Gastrocnemius medialis (tissue), 4 donors: Measurements from ENCODE around the gene SNX11. TPM values are rescaled to one million over a fixed set of nuclear protein-coding genes. Genes with fewer than 3 reads are reported as not detected.

ENCODE experiments used
- ATAC-seq, 2 donors: fragments of 150-250 bp; one replicate each; pipeline ENCODE4 v1.9.1; 2016
- DNase-seq, 2 donors: peaks; one replicate each; pipeline ENCODE4 v3.0.0-alpha.2; 2019
- H3K27ac ChIP-seq, 4 donors: fragments of 200-600 bp; sonication (generic); 1 replicate in 1 of 4; 2 replicates in 3 of 4; pipeline ENCODE4 v1.5.1; 2016 to 2018; ENCODE audit warnings: mild to moderate bottlenecking in 2 of 4, moderate library complexity in 1 of 4
- H3K27me3 ChIP-seq, 3 donors: fragments of 200-600 bp; sonication (generic) in 2 of 3; 1 replicate in 1 of 3; 2 replicates in 2 of 3; pipeline versions ENCODE4 v1.5.1 to v1.6.0; 2016 to 2019; ENCODE audit warnings: mild to moderate bottlenecking in 1 of 3, moderate library complexity in 1 of 3
- H3K36me3 ChIP-seq, 2 donors: fragments of 200-600 bp; sonication (generic) in 1 of 2; one replicate each; pipeline ENCODE4 v1.5.1; 2017 to 2018
- H3K4me1 ChIP-seq, 2 donors: fragments of 200-600 bp; sonication (generic) in 1 of 2; one replicate each; pipeline ENCODE4 v1.5.1; 2016 to 2017; ENCODE audit warnings: mild to moderate bottlenecking in 2 of 2
- H3K4me3 ChIP-seq, 4 donors: fragments of 200-600 bp; sonication (generic) in 3 of 4; 1 replicate in 1 of 4; 2 replicates in 3 of 4; pipeline ENCODE4 v1.5.1; 2016 to 2019; ENCODE audit warnings: mild to moderate bottlenecking in 2 of 4
- H3K9me3 ChIP-seq, 3 donors: fragments of 200-600 bp; sonication (generic) in 2 of 3; 1 replicate in 1 of 3; 2 replicates in 2 of 3; pipeline ENCODE4 v1.5.1; 2016 to 2019
- CTCF ChIP-seq, 5 experiments: fragments of 450-650 bp in 3 of 5; fragments of 200-600 bp in 2 of 5; sonication (generic) in 2 of 5; IDR thresholded peaks in 4 of 5; conservative IDR thresholded peaks in 1 of 5; 1 replicate in 4 of 5; 2 replicates in 1 of 5; pipeline ENCODE4 v1.5.1; 2016 to 2019; ENCODE audit warnings: antibody characterized with exemption in 5 of 5, mild to moderate bottlenecking in 3 of 5, moderate library complexity in 3 of 5
- POLR2A ChIP-seq, 2 donors: fragments of 450-650 bp; IDR thresholded peaks; one replicate each; pipeline ENCODE4 v1.6.1; 2017; ENCODE audit warnings: antibody characterized with exemption in 2 of 2, mild to moderate bottlenecking in 2 of 2, moderate library complexity in 2 of 2
- in situ Hi-C, 4 donors: fragments of 200-750 bp; cut with MboI; loops; one replicate each; pipeline versions ENCODE4 v1.15.0 to v1.8.0; 2017; ENCODE audit warnings: low sequenced_read_pairs in 4 of 4
- intact Hi-C: fragments of 100-400 bp; cut with DNase I; formaldehyde crosslinking; loops from one replicate; pipeline ENCODE4 v1.15.1; 2023; ENCODE audit warnings: low total_unique reads
- total RNA-seq, 4 donors: library from RNA; depleted of rRNA; stranded (reverse); fragments of >200 nt; gene quantifications; one replicate each; pipeline versions ENCODE4 v1.1.0 to v1.2.3, GENCODE V29; 2016

SNX11 gene
- total RNA-seq, 4 donors from 2014 or later = 7.3 to 16.3 (median 9.6) TPM

GRCh38 chr17:48062273-48062672 lies 45.3 kb upstream of the SNX11 start:
- no peaks in the 10 kb centered on the region for H3K9me3 ChIP-seq
- H3K27ac ChIP-seq = peak overlapping the region; percentile 96 to 99 (median 97)
- DNase-seq = no peak
- H3K4me1 ChIP-seq = peaks cover 74 to 80% of the 10 kb centered on the region in 2 donors
- in situ Hi-C loops = no loop called here
- intact Hi-C loops = no loop called here
- H3K36me3 ChIP-seq = peaks cover 0 to 63% of the 10 kb centered on the region in 2 donors
- no peak for ATAC-seq
- H3K4me3 ChIP-seq = no peak overlapping the region
- H3K27me3 ChIP-seq = no peaks in the 10 kb centered on the region
- TF ChIP-seq POLR2A (IDR thresholded peaks at IDR 0.05) = no peak
- no peak for TF ChIP-seq CTCF (IDR thresholded peaks at IDR 0.05 in 4 of 5, conservative IDR thresholded peaks at IDR 0.05 in 1 of 5)

GRCh38 chr17:48064638-48065037 lies 42.9 kb upstream of the SNX11 start:
- in situ Hi-C loops = no loop called here

GRCh38 chr17:48066192-48066591 lies 41.4 kb upstream of the SNX11 start:
- TF ChIP-seq CTCF (IDR thresholded peaks at IDR 0.05 in 4 of 5, conservative IDR thresholded peaks at IDR 0.05 in 1 of 5) (no peak), POLR2A (IDR thresholded peaks at IDR 0.05) (no peak)
- ATAC-seq (no peak), DNase-seq (no peak)
- Histone ChIP-seq H3K4me3 (no peak overlapping the region), H3K4me1 (peaks cover 51 to 59% of the 10 kb centered on the region in 2 donors), H3K27me3 (no peaks in the 10 kb centered on the region), H3K27ac (peak overlapping the region; percentile 96 to 99 (median 97)), H3K9me3 (no peaks in the 10 kb centered on the region), H3K36me3 (peaks cover 0 to 43% of the 10 kb centered on the region in 2 donors)
- intact Hi-C loops (no loop called here), in situ Hi-C loops (no loop called here)

More at GRCh38 chr17:48064638-48065037, 42.9 kb upstream of the SNX11 start:
- peak; percentile 70 to 77 for DNase-seq
- Histone ChIP-seq H3K27ac (peak overlapping the region; percentile 96 to 99 (median 97)), H3K27me3 (no peaks in the 10 kb centered on the region), H3K36me3 (peaks cover 0 to 56% of the 10 kb centered on the region in 2 donors), H3K9me3 (no peaks in the 10 kb centered on the region), H3K4me1 (peaks cover 65 to 73% of the 10 kb centered on the region in 2 donors), H3K4me3 (peak overlapping the region in 1 of 4 donors; percentile 19)
- peak; percentile 84 to 88 for ATAC-seq
- TF ChIP-seq CTCF (IDR thresholded peaks at IDR 0.05 in 4 of 5, conservative IDR thresholded peaks at IDR 0.05 in 1 of 5) (peak; percentile 39 to 53 (median 40)), POLR2A (IDR thresholded peaks at IDR 0.05) (peak in 1 of 2 donors; percentile 57)
- intact Hi-C loops = loop anchor here (1.0 kb wide), 1 partner anchor 10 kb away; no protein-coding TSS in a partner anchor

GRCh38 chr17:48066656-48067055 lies 40.9 kb upstream of the SNX11 start:
- intact Hi-C loops = no loop called here
- peaks cover 0 to 39% of the 10 kb centered on the region in 2 donors for H3K36me3 ChIP-seq

More at GRCh38 chr17:48066656-48067055, 40.9 kb upstream of the SNX11 start:
- in situ Hi-C loops = no loop called here
- H3K27me3 ChIP-seq = no peaks in the 10 kb centered on the region
- ATAC-seq (no peak), DNase-seq (no peak)
- peaks cover 47 to 55% of the 10 kb centered on the region in 2 donors for H3K4me1 ChIP-seq
- peak overlapping the region; percentile 96 to 99 (median 97) for H3K27ac ChIP-seq
- TF ChIP-seq CTCF (IDR thresholded peaks at IDR 0.05 in 4 of 5, conservative IDR thresholded peaks at IDR 0.05 in 1 of 5) (no peak), POLR2A (IDR thresholded peaks at IDR 0.05) (no peak)
- no peaks in the 10 kb centered on the region for H3K9me3 ChIP-seq
- H3K4me3 ChIP-seq = no peak overlapping the region
